ENCODE results near the gene DPP6. TPM values are rescaled to one million over a fixed set of nuclear protein-coding genes. Genes with fewer than 3 reads are reported as not detected.

Gene DPP6
- total RNA-seq, 3 donors from 2014 or later (not counting 1 experiment from before 2014, with no cell fraction given) = not detected

DNA sequence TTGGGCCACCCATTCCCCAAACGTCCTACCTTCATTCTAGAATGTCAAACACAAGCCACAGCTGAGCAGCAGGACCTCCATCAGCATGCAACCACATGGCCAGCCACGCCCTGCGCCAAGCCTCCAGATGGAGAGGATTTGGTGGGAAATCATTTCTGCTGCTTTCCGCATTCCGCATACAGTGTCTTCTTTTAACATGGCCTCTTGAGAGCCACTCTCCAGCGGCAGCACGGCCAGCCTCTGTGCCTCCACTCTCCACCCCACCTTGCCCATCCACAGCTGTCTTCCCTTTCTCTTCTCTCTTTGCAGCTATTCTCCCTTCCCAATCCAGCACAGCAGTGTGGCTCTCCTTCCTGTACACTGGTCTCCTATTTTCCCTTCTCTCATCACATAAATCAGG, 561.6 kb downstream of the DPP6 start:
- Mint-ChIP-seq H3K4me1 (no peaks in the 10 kb centered on the region), H3K9me3 (peaks cover 10 to 11% of the 10 kb centered on the region in 2 donors), H3K36me3 (no peaks in the 10 kb centered on the region), H3K27ac (no peak overlapping the region), H3K27me3 (ENCODE audit: low read depth in 2 of 2) (no peaks in the 10 kb centered on the region), H3K4me3 (no peak overlapping the region)
- Histone ChIP-seq H3K4me3 (ENCODE audit: low read length) (no peak overlapping the region), H3K27ac (ENCODE audit: low read length) (no peak overlapping the region), H3K27me3 (ENCODE audit: control insufficient read depth, insufficient read depth, low read length) (no peaks in the 10 kb centered on the region), H3K4me1 (ENCODE audit: control insufficient read depth, insufficient read depth, low read length) (no peaks in the 10 kb centered on the region), H3K9me3 (ENCODE audit: control insufficient read depth, insufficient read depth, low read length) (no peaks in the 10 kb centered on the region), H3K36me3 (ENCODE audit: control insufficient read depth, insufficient read depth, low read length) (no peaks in the 10 kb centered on the region)
- DNase-seq = no peak
- TF ChIP-seq, protein P1, sequence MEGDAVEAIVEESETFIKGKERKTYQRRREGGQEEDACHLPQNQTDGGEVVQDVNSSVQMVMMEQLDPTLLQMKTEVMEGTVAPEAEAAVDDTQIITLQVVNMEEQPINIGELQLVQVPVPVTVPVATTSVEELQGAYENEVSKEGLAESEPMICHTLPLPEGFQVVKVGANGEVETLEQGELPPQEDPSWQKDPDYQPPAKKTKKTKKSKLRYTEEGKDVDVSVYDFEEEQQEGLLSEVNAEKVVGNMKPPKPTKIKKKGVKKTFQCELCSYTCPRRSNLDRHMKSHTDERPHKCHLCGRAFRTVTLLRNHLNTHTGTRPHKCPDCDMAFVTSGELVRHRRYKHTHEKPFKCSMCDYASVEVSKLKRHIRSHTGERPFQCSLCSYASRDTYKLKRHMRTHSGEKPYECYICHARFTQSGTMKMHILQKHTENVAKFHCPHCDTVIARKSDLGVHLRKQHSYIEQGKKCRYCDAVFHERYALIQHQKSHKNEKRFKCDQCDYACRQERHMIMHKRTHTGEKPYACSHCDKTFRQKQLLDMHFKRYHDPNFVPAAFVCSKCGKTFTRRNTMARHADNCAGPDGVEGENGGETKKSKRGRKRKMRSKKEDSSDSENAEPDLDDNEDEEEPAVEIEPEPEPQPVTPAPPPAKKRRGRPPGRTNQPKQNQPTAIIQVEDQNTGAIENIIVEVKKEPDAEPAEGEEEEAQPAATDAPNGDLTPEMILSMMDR (IDR thresholded peaks at IDR 0.05) = no peak
- WGBS (ENCODE audit: insufficient coverage) = 86% methylated on average over 7 of the region's 7 CpGs
- no peak for ATAC-seq
- intact Hi-C loops (cut with micrococcal nuclease) = no loop called here

DNA sequence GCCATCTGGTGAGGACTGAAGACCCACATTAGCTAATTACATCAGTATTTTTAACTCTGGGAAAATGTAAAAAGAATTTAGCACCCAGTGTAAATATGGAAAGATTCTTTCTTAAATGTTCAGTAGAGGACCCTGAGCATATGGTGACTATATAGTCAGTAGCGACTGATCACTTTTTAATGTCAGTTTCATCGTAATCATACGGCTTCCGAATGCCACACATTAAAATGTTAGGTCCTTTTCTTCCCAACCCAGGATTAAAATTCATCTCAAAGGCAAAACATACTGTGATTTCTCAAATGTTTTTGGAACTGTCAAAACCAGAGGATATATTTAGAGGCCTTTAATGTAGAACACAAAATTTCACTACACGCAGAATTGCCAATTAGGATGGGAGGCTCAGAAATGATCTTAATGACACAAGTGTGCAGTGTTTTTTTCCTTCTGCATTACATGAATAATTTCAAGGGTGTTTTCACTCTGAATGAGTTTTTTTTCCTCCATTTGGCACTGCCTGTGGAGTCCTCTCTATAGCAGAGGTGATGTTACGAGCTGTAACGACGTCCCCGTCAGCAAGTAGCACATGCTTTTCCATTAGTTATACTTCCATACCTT, 568.0 kb downstream of the DPP6 start:
- no peak for ATAC-seq
- no peaks in the 10 kb centered on the region for H3K4me1 Mint-ChIP-seq
- H3K27me3 ChIP-seq (ENCODE audit: control insufficient read depth, insufficient read depth, low read length) = no peaks in the 10 kb centered on the region
- peaks cover 14 to 16% of the 10 kb centered on the region in 2 donors for H3K9me3 Mint-ChIP-seq
- H3K27ac Mint-ChIP-seq = no peak overlapping the region
- no peak overlapping the region for H3K4me3 ChIP-seq (ENCODE audit: low read length)
- intact Hi-C loops (cut with micrococcal nuclease) = no loop called here
- 95% methylated on average over 9 of the region's 9 CpGs for WGBS (ENCODE audit: insufficient coverage)
- no peaks in the 10 kb centered on the region for H3K27me3 Mint-ChIP-seq (ENCODE audit: low read depth in 2 of 2)
- H3K9me3 ChIP-seq (ENCODE audit: control insufficient read depth, insufficient read depth, low read length) = no peaks in the 10 kb centered on the region
- no peak overlapping the region for H3K4me3 Mint-ChIP-seq
- DNase-seq = no peak
- TF ChIP-seq, protein P1 (IDR thresholded peaks at IDR 0.05) = no peak
- no peaks in the 10 kb centered on the region for H3K4me1 ChIP-seq (ENCODE audit: control insufficient read depth, insufficient read depth, low read length)
- H3K36me3 ChIP-seq (ENCODE audit: control insufficient read depth, insufficient read depth, low read length) = no peaks in the 10 kb centered on the region
- no peak overlapping the region for H3K27ac ChIP-seq (ENCODE audit: low read length)
- peaks cover 5% of the 10 kb centered on the region for H3K36me3 Mint-ChIP-seq

DNA sequence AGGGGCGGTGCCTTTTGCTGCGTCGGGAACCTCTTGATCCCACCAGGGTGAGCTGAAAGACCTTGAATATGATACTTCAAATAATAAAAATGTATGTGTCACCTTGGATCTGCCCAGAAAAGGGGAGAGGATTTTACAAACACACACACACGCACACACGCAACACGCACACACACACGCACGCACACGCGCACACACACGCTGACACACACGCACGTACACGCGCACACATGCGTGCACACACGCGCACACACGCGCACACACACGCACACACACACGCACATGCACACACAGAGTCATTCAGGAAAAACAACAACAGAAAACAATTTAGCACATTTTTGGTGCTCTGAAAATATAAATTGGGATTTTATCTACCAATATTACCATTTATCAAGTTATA, 571.2 kb downstream of the DPP6 start:
- intact Hi-C loops (cut with micrococcal nuclease) = no loop called here
- H3K4me3 ChIP-seq (ENCODE audit: low read length) = no peak overlapping the region
- Mint-ChIP-seq H3K4me3 (no peak overlapping the region), H3K4me1 (no peaks in the 10 kb centered on the region), H3K27ac (no peak overlapping the region), H3K36me3 (peaks cover 5% of the 10 kb centered on the region), H3K9me3 (peaks cover 12 to 13% of the 10 kb centered on the region in 2 donors), H3K27me3 (ENCODE audit: low read depth in 2 of 2) (no peaks in the 10 kb centered on the region)
- TF ChIP-seq, protein P1 (IDR thresholded peaks at IDR 0.05) = no peak
- no peaks in the 10 kb centered on the region for H3K4me1 ChIP-seq (ENCODE audit: control insufficient read depth, insufficient read depth, low read length)
- H3K27me3 ChIP-seq (ENCODE audit: control insufficient read depth, insufficient read depth, low read length) = no peaks in the 10 kb centered on the region
- no peaks in the 10 kb centered on the region for H3K9me3 ChIP-seq (ENCODE audit: control insufficient read depth, insufficient read depth, low read length)
- WGBS (ENCODE audit: insufficient coverage) = 84% methylated on average over 22 of the region's 22 CpGs
- ATAC-seq (no peak), DNase-seq (no peak)
- H3K27ac ChIP-seq (ENCODE audit: low read length) = no peak overlapping the region
- no peaks in the 10 kb centered on the region for H3K36me3 ChIP-seq (ENCODE audit: control insufficient read depth, insufficient read depth, low read length)

All from natural killer cell (primary cell).